Measurements from ENCODE around the gene OVAAL. TPM values are rescaled to one million over a fixed set of nuclear protein-coding genes. Genes with fewer than 3 reads are reported as not detected.
A peak's percentile ranks its signal among the peaks of the same experiment; 100 is the strongest.

OVAAL gene
- total and polyA plus RNA-seq, 2 donors (not counting 1 experiment from before 2014, with no cell fraction given) = not detected

DNA sequence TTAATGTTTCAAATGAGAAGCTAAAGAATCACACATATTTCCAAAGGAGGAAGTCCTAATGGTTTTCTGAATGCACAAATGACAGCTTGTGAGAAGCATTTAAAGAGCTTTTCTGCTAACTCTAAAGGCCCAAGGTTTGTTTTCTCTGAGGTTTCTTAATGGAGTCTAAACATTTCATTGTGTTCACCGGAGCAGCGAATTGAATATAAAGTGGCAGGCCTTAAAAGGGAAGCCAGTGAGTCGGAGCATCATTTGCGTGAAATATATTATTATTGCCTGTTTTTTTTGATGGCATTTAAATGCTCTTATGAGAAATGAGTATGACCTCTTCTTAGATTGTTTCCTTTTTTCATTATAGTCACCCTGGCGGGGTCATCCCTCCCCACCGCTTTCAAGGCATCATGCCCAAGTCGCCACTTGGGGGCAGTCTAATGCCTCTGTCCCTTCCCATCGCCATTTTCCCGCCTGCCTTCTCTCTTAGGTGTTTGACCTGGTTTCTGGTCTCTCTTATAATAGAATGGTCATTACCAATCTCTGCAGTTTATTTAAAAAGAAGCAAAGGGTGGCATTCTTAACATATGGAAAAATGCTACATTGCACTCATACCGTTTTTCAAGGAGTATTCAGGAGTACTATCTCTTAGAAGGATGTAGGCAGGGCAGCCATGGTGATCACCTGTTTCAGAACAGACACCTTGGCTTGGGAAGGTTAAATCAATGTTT, 25.3 kb upstream of the OVAAL start:
- H3K27ac ChIP-seq (ENCODE audit: insufficient read depth, low read length) = no peak overlapping the region
- no peak overlapping the region for H2AFZ ChIP-seq (ENCODE audit: low read length)
- H3K9me3 ChIP-seq (ENCODE audit: control insufficient read depth, insufficient read depth, low read depth, low read length) = no peaks in the 10 kb centered on the region
- no peaks in the 10 kb centered on the region for H3K36me3 ChIP-seq (ENCODE audit: control insufficient read depth, insufficient read depth, low read length)
- peaks cover 4% of the 10 kb centered on the region for H3K27me3 ChIP-seq (ENCODE audit: control insufficient read depth, insufficient read depth, low read length)
- no peak overlapping the region for H3K4me3 ChIP-seq (replicated peaks in 1 of 4; ENCODE audit: control extremely low read depth in 1 of 4, insufficient read depth in 1 of 4, low read depth in 3 of 4, low read length in 4 of 4)
- no peaks in the 10 kb centered on the region for H3K79me2 ChIP-seq (ENCODE audit: control insufficient read depth, insufficient read depth, low read length)
- peak; percentile 45 to 59 for DNase-seq (ENCODE audit: low read depth in 2 of 2)
- H3K4me1 ChIP-seq (ENCODE audit: control insufficient read depth, extremely low read depth, insufficient read depth, low read length) = no peaks in the 10 kb centered on the region
- no peak overlapping the region for H3K4me2 ChIP-seq (ENCODE audit: extremely low read depth, insufficient read depth, low read length)
- no peaks in the 10 kb centered on the region for H4K20me1 ChIP-seq (ENCODE audit: control insufficient read depth, extremely low read depth, insufficient read depth, low read length)
- TF ChIP-seq CTCF (conservative IDR thresholded peaks at IDR 0.05 in 1 of 2, IDR thresholded peaks at IDR 0.05 in 1 of 2; ENCODE audit: low read depth in 1 of 2, low read length in 2 of 2) (peak; percentile 80 to 87), EZH2 (IDR thresholded peaks at IDR 0.05; ENCODE audit: low read length, missing control alignments) (no peak)
- no peak overlapping the region for H3K9ac ChIP-seq (ENCODE audit: insufficient read depth, low read length)

DNA sequence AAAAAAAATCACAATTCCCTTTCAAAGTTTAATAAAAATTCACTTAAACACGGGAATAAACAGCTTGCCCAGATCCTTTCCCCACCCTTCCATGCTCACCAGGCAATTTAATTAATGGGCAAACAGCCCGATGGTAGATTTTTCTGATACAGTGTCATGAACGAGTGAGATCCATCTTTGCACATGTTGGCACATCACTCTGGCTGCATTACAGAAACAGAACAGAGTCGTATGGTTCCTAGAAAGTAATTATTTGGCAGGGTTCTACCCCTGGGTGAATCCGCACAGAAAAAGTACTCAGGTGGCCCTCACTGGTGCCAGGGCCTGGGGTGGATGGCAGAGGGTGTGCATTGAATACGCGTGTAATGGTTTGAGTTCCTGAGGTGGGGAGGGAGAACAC, 24.6 kb upstream of the OVAAL start:
- no peak overlapping the region for H3K4me3 ChIP-seq (replicated peaks in 1 of 4; ENCODE audit: control extremely low read depth in 1 of 4, insufficient read depth in 1 of 4, low read depth in 3 of 4, low read length in 4 of 4)
- H3K4me1 ChIP-seq (ENCODE audit: control insufficient read depth, extremely low read depth, insufficient read depth, low read length) = no peaks in the 10 kb centered on the region
- H3K79me2 ChIP-seq (ENCODE audit: control insufficient read depth, insufficient read depth, low read length) = no peaks in the 10 kb centered on the region
- H3K27ac ChIP-seq (ENCODE audit: insufficient read depth, low read length) = no peak overlapping the region
- no peak overlapping the region for H3K9ac ChIP-seq (ENCODE audit: insufficient read depth, low read length)
- H2AFZ ChIP-seq (ENCODE audit: low read length) = no peak overlapping the region
- no peaks in the 10 kb centered on the region for H3K36me3 ChIP-seq (ENCODE audit: control insufficient read depth, insufficient read depth, low read length)
- H3K27me3 ChIP-seq (ENCODE audit: control insufficient read depth, insufficient read depth, low read length) = peaks cover 4% of the 10 kb centered on the region
- no peaks in the 10 kb centered on the region for H3K9me3 ChIP-seq (ENCODE audit: control insufficient read depth, insufficient read depth, low read depth, low read length)
- H4K20me1 ChIP-seq (ENCODE audit: control insufficient read depth, extremely low read depth, insufficient read depth, low read length) = no peaks in the 10 kb centered on the region
- DNase-seq (ENCODE audit: low read depth in 2 of 2) = no peak
- TF ChIP-seq EZH2 (IDR thresholded peaks at IDR 0.05; ENCODE audit: low read length, missing control alignments) (no peak), CTCF (conservative IDR thresholded peaks at IDR 0.05 in 1 of 2, IDR thresholded peaks at IDR 0.05 in 1 of 2; ENCODE audit: low read depth in 1 of 2, low read length in 2 of 2) (no peak)
- no peak overlapping the region for H3K4me2 ChIP-seq (ENCODE audit: extremely low read depth, insufficient read depth, low read length)

DNA sequence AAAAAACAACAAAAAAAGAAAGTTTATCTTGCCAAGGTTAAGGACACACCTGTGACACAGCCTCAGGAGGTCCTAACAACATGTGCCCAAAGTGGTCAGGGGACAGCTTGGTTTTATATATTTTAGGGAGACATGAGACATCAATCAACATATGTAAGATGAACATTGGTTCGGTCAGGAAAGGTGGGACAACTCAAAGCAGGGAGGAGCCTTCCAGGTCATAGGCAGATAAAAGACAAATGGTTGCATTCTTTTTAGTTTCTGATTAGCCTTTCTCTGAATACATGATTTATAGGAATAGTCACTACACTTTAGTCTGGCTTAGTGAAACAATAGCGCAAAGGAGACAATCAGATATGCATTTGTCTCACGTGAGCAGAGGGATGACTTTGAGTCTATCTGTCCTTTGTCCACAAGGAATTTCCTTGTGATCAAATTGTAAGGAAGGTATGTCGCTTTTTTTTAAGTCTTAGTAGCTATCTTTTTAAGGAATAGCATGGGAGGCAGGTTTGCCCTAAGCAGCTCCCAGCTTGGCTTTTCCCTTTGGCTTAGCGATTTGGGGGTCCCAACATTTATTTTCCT, 23.3 kb upstream of the OVAAL start:
- Histone ChIP-seq H3K4me3 (replicated peaks in 1 of 4; ENCODE audit: control extremely low read depth in 1 of 4, insufficient read depth in 1 of 4, low read depth in 3 of 4, low read length in 4 of 4) (no peak overlapping the region), H3K9ac (ENCODE audit: insufficient read depth, low read length) (no peak overlapping the region), H3K79me2 (ENCODE audit: control insufficient read depth, insufficient read depth, low read length) (no peaks in the 10 kb centered on the region), H3K27ac (ENCODE audit: insufficient read depth, low read length) (no peak overlapping the region), H3K4me1 (ENCODE audit: control insufficient read depth, extremely low read depth, insufficient read depth, low read length) (no peaks in the 10 kb centered on the region), H3K36me3 (ENCODE audit: control insufficient read depth, insufficient read depth, low read length) (no peaks in the 10 kb centered on the region), H3K4me2 (ENCODE audit: extremely low read depth, insufficient read depth, low read length) (no peak overlapping the region), H3K9me3 (ENCODE audit: control insufficient read depth, insufficient read depth, low read depth, low read length) (no peaks in the 10 kb centered on the region), H2AFZ (ENCODE audit: low read length) (no peak overlapping the region), H3K27me3 (ENCODE audit: control insufficient read depth, insufficient read depth, low read length) (peaks cover 4% of the 10 kb centered on the region), H4K20me1 (ENCODE audit: control insufficient read depth, extremely low read depth, insufficient read depth, low read length) (no peaks in the 10 kb centered on the region)
- DNase-seq (ENCODE audit: low read depth in 2 of 2) = no peak
- TF ChIP-seq CTCF (conservative IDR thresholded peaks at IDR 0.05 in 1 of 2, IDR thresholded peaks at IDR 0.05 in 1 of 2; ENCODE audit: low read depth in 1 of 2, low read length in 2 of 2) (no peak), EZH2 (IDR thresholded peaks at IDR 0.05; ENCODE audit: low read length, missing control alignments) (no peak)

Data from fibroblast of lung (primary cell).